H1 (cell line): ENCODE data around the gene DNTTIP2.

Experiments
- BCL11A ChIP-seq, 2 experiments: IDR thresholded peaks; one replicate each; pipeline ENCODE4 v1.6.1; 2011; ENCODE audit warnings: low read depth in 2 of 2, low read length in 2 of 2, mild to moderate bottlenecking in 2 of 2
- EGR1 ChIP-seq: IDR thresholded peaks from 2 replicates; pipeline ENCODE4 v1.6.1; 2011; ENCODE audit warnings: low read depth, low read length, borderline replicate concordance
- EZH2 ChIP-seq: fragments of 200-600 bp; sonication (generic); IDR thresholded peaks from 2 replicates; pipeline ENCODE4 v1.7.1; 2012; ENCODE audit warnings: low read depth, mild to moderate bottlenecking, moderate library complexity, low read length, inconsistent platforms; ENCODE audit not compliant: severe bottlenecking
- GABPA ChIP-seq: IDR thresholded peaks from 2 replicates; pipeline ENCODE4 v1.6.1; 2011; ENCODE audit warnings: mild to moderate bottlenecking, low read length, moderate library complexity, borderline replicate concordance; ENCODE audit not compliant: insufficient read depth
- HDAC6 ChIP-seq: IDR thresholded peaks from one replicate; pipeline ENCODE4 v1.7.1; 2012; ENCODE audit warnings: low read depth, mild to moderate bottlenecking, inconsistent platforms, low read length, moderate library complexity
- SRF ChIP-seq: IDR thresholded peaks from 2 replicates; pipeline ENCODE4 v1.6.1; 2011; ENCODE audit warnings: mild to moderate bottlenecking, low read depth, low read length, moderate library complexity
- TF ChIP-seq, protein P1 (sequence below), 3 experiments: IDR thresholded peaks; 1 replicate in 2 of 3; 2 replicates in 1 of 3; pipeline versions ENCODE4 v1.5.1 to v1.6.1; 2011; ENCODE audit warnings: low read length in 3 of 3, mild to moderate bottlenecking in 3 of 3, inconsistent platforms in 2 of 3, low read depth in 1 of 3, moderate library complexity in 1 of 3; ENCODE audit not compliant: insufficient read depth in 1 of 3; ENCODE audit errors: control extremely low read depth in 1 of 3
- TF ChIP-seq, protein P2 (sequence below): IDR thresholded peaks from 2 replicates; pipeline ENCODE4 v1.6.1; 2012; ENCODE audit warnings: low read length, inconsistent platforms

DNA sequence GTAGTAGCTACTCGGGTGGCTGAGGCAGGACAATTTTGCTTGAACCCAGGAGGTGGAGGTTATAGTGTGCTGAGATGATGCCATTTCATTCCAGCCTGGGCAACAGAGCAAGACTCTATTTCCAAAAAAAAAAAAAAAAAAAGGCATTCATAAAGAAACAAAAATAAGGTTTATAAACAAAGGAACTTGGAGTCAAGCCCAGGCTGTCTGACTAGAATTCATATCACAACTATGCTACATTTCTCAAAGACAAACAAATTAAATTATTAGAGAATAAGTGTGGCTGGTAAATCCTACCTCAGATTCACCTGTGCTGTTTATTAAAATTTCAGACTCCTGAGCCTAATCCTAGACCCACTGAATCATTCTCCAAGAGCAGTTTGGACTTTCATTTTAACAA, 26.0 kb upstream of the DNTTIP2 start:
- TF ChIP-seq HDAC6 (no peak), GABPA (no peak), BCL11A (IDR thresholded peaks at IDR 0.05; ENCODE audit: low read depth in 2 of 2, low read length in 2 of 2) (no peak), EZH2 (no peak), EGR1 (no peak), SRF (no peak)
- TF ChIP-seq, protein P1, sequence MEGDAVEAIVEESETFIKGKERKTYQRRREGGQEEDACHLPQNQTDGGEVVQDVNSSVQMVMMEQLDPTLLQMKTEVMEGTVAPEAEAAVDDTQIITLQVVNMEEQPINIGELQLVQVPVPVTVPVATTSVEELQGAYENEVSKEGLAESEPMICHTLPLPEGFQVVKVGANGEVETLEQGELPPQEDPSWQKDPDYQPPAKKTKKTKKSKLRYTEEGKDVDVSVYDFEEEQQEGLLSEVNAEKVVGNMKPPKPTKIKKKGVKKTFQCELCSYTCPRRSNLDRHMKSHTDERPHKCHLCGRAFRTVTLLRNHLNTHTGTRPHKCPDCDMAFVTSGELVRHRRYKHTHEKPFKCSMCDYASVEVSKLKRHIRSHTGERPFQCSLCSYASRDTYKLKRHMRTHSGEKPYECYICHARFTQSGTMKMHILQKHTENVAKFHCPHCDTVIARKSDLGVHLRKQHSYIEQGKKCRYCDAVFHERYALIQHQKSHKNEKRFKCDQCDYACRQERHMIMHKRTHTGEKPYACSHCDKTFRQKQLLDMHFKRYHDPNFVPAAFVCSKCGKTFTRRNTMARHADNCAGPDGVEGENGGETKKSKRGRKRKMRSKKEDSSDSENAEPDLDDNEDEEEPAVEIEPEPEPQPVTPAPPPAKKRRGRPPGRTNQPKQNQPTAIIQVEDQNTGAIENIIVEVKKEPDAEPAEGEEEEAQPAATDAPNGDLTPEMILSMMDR (IDR thresholded peaks at IDR 0.05; ENCODE audit: control extremely low read depth in 1 of 3, insufficient read depth in 1 of 3, low read depth in 1 of 3, low read length in 3 of 3), result no peak
- TF ChIP-seq, protein P2, sequence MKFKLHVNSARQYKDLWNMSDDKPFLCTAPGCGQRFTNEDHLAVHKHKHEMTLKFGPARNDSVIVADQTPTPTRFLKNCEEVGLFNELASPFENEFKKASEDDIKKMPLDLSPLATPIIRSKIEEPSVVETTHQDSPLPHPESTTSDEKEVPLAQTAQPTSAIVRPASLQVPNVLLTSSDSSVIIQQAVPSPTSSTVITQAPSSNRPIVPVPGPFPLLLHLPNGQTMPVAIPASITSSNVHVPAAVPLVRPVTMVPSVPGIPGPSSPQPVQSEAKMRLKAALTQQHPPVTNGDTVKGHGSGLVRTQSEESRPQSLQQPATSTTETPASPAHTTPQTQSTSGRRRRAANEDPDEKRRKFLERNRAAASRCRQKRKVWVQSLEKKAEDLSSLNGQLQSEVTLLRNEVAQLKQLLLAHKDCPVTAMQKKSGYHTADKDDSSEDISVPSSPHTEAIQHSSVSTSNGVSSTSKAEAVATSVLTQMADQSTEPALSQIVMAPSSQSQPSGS, result no peak
